BLaER1 (cell line): ENCODE results near the gene CD180.

ENCODE experiments used
- H3K27ac ChIP-seq: shearing (Covaris generic); formaldehyde crosslinking; 2 replicates; pipeline ENCODE4 v1.8.1; 2022
- H3K27me3 ChIP-seq: shearing (Covaris generic); formaldehyde crosslinking; 2 replicates; pipeline ENCODE4 v1.8.1; 2022
- H3K36me3 ChIP-seq: shearing (Covaris generic); formaldehyde crosslinking; 2 replicates; pipeline ENCODE4 v1.8.1; 2022
- H3K4me1 ChIP-seq: shearing (Covaris generic); formaldehyde crosslinking; 2 replicates; pipeline ENCODE4 v1.8.1; 2022
- H3K4me2 ChIP-seq: shearing (Covaris generic); formaldehyde crosslinking; 2 replicates; pipeline ENCODE4 v1.8.1; 2022
- H3K4me3 ChIP-seq: shearing (Covaris generic); formaldehyde crosslinking; 2 replicates; pipeline ENCODE4 v1.8.1; 2022
- H3K9ac ChIP-seq: shearing (Covaris generic); formaldehyde crosslinking; 2 replicates; pipeline ENCODE4 v1.8.1; 2022
- H3K9me3 ChIP-seq: shearing (Covaris generic); formaldehyde crosslinking; 2 replicates; pipeline ENCODE4 v1.8.1; 2022
- H4K20me1 ChIP-seq: shearing (Covaris generic); formaldehyde crosslinking; 2 replicates; pipeline ENCODE4 v1.8.1; 2022
- Cebpa-rat ChIP-seq: shearing (Covaris generic); IDR thresholded peaks from 2 replicates; pipeline ENCODE4 v1.8.1; 2022

Gene CD180

DNA sequence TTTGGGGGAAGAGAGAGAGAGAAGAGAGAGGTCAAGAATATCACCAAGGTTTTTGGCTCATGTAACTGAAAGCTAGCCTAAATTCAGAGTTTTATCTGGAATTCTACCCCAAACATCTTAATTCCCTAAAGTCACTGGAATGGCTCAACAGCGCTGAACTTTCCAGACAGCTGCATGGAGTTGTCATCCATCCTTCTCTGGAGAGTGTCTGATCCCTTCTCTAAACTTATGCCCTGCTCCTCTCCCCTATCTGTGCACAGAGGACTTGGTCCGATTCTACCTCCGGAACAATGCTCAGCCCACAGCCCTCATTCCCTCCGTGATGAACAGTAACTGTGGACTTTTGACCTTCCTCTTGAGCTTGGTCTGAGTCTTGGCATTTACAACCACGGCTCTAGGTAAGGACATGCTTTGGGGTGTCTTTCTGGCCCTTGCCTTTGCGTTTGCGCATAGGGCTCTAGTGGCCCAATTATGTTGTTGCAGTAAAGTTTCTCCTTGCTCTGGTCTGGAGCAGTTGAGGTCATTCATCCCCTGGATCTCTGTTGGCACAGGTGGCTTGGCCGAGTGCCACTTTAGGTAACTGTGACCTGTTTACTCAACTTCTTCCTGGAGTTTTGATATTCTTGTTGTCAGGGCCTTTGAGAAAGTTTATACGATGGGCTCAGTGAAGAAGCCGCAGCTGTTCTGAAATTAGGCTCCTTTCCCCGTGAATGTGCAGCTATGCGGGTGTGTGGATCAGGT lies 18.3 kb upstream of the CD180 start:
- no peak overlapping the region for H3K4me3 ChIP-seq
- H3K9ac ChIP-seq: no peak overlapping the region
- no peaks in the 10 kb centered on the region for H4K20me1 ChIP-seq
- H3K4me1 ChIP-seq: peaks cover 25% of the 10 kb centered on the region
- H3K9me3 ChIP-seq: no peaks in the 10 kb centered on the region
- peak overlapping the region; percentile 83; the same call in 1 of the 2 replicates for H3K27ac ChIP-seq
- no peaks in the 10 kb centered on the region for H3K27me3 ChIP-seq
- H3K36me3 ChIP-seq: no peaks in the 10 kb centered on the region
- no peak for TF ChIP-seq Cebpa-rat
- peak overlapping the region; percentile 80 for H3K4me2 ChIP-seq

GRCh38 chr5:67214036-67214435 lies 17.4 kb upstream of the CD180 start:
- Histone ChIP-seq H3K4me2 (no peak overlapping the region), H3K4me3 (no peak overlapping the region), H3K27ac (no peak overlapping the region), H3K4me1 (peaks cover 25% of the 10 kb centered on the region), H3K9ac (no peak overlapping the region), H3K27me3 (no peaks in the 10 kb centered on the region), H3K36me3 (no peaks in the 10 kb centered on the region), H4K20me1 (no peaks in the 10 kb centered on the region), H3K9me3 (no peaks in the 10 kb centered on the region)
- no peak for TF ChIP-seq Cebpa-rat

DNA sequence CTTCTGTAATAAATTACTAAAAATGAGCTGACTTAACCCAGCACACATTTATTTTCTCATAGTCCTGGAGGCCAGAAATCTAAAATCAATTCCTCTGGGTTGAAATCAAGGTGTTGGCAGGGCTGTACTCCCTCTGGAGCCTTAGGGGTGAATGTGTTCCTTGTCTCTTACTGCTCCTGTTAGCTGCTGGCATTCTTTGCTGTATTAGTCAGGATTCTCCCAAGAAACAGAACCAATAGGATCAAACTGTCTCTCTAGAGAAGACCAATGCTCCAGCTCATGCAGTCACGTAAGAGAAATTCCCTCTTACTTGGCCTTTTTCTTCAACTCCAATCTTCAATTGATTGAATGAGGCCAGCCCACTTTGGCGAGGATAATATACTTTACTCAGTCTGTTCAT lies 15.3 kb upstream of the CD180 start:
- Histone ChIP-seq H4K20me1 (no peaks in the 10 kb centered on the region), H3K4me2 (no peak overlapping the region), H3K36me3 (no peaks in the 10 kb centered on the region), H3K27me3 (no peaks in the 10 kb centered on the region), H3K4me1 (peaks cover 33% of the 10 kb centered on the region), H3K4me3 (no peak overlapping the region), H3K27ac (no peak overlapping the region), H3K9me3 (no peaks in the 10 kb centered on the region), H3K9ac (no peak overlapping the region)
- TF ChIP-seq Cebpa-rat: no peak

GRCh38 chr5:67209141-67209771 lies 12.7 kb upstream of the CD180 start:
- no peaks in the 10 kb centered on the region for H4K20me1 ChIP-seq
- H3K27me3 ChIP-seq: no peaks in the 10 kb centered on the region
- no peak for TF ChIP-seq Cebpa-rat
- H3K4me1 ChIP-seq: peaks cover 38% of the 10 kb centered on the region
- no peaks in the 10 kb centered on the region for H3K9me3 ChIP-seq
- no peak overlapping the region for H3K9ac ChIP-seq
- no peak overlapping the region for H3K27ac ChIP-seq
- H3K36me3 ChIP-seq: no peaks in the 10 kb centered on the region
- H3K4me2 ChIP-seq: no peak overlapping the region
- H3K4me3 ChIP-seq: no peak overlapping the region

DNA sequence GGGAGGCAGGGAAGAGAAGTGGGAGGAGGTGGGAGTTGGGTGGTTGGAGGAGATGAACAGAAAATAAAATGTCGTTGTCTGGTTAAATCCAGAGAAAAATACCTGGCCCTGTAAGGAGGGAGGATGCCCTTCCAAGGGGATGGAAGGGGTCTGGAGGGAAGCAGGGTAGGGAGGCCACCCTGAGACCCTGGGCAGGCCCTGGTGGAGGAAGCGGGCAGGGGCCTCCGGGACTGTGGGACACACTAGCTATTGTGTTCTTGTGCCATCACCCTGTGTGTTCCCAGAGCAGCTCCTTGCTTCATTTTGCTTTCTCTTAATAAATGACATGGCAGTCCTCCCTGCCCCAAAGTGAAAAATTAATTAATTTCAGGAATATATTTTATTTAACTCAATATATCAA lies 11.8 kb upstream of the CD180 start:
- TF ChIP-seq Cebpa-rat: no peak
- H3K27ac ChIP-seq: no peak overlapping the region
- H3K4me1 ChIP-seq: peaks cover 46% of the 10 kb centered on the region
- no peak overlapping the region for H3K4me2 ChIP-seq
- H3K36me3 ChIP-seq: no peaks in the 10 kb centered on the region
- no peak overlapping the region for H3K4me3 ChIP-seq
- no peaks in the 10 kb centered on the region for H4K20me1 ChIP-seq
- H3K27me3 ChIP-seq: no peaks in the 10 kb centered on the region
- H3K9ac ChIP-seq: no peak overlapping the region
- H3K9me3 ChIP-seq: no peaks in the 10 kb centered on the region

GRCh38 chr5:67206929-67207328 lies 10.3 kb upstream of the CD180 start:
- no peak for TF ChIP-seq Cebpa-rat
- Histone ChIP-seq H3K4me3 (no peak overlapping the region), H3K4me2 (peak overlapping the region; percentile 71), H3K36me3 (no peaks in the 10 kb centered on the region), H3K9me3 (no peaks in the 10 kb centered on the region), H4K20me1 (no peaks in the 10 kb centered on the region), H3K27me3 (no peaks in the 10 kb centered on the region), H3K9ac (no peak overlapping the region), H3K27ac (no peak overlapping the region; the same call in 1 of the 2 replicates), H3K4me1 (peaks cover 57% of the 10 kb centered on the region)

- H3K27me3 ChIP-seq: no peaks in the 10 kb centered on the region
- no peaks in the 10 kb centered on the region for H3K9me3 ChIP-seq
- H3K9ac ChIP-seq: no peak overlapping the region
- TF ChIP-seq Cebpa-rat: no peak
- peaks cover 57% of the 10 kb centered on the region for H3K4me1 ChIP-seq
- H4K20me1 ChIP-seq: no peaks in the 10 kb centered on the region
- H3K27ac ChIP-seq: peak overlapping the region; percentile 52; the same call in 1 of the 2 replicates
- H3K36me3 ChIP-seq: no peaks in the 10 kb centered on the region
- no peak overlapping the region for H3K4me3 ChIP-seq
- peak overlapping the region; percentile 71 for H3K4me2 ChIP-seq
Observed at GRCh38 chr5:67206461-67206860, 9.9 kb upstream of the CD180 start.

DNA sequence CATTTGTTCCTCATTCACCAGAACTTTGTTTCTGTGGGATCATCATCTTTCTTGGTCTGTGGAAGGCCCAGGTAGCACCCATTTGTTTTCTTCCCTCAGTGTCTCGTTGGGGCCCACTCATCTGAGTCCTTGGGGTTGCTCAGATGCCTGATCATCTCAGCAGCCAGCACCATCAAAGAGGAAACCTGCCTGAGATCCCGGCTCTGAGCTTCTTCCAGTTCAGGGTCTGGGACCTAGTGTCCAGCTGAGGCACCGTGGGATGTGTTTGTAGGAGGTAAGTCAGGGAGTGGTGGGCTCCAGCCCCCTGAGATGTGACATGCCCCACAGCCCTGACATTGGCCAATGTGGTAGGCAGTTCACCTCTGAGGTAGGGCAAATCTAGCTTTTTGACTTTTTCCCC lies 9.4 kb upstream of the CD180 start:
- no peak for TF ChIP-seq Cebpa-rat
- peaks cover 60% of the 10 kb centered on the region for H3K4me1 ChIP-seq
- peak overlapping the region; percentile 52; the same call in 1 of the 2 replicates for H3K27ac ChIP-seq
- no peaks in the 10 kb centered on the region for H3K9me3 ChIP-seq
- no peaks in the 10 kb centered on the region for H3K36me3 ChIP-seq
- H4K20me1 ChIP-seq: no peaks in the 10 kb centered on the region
- no peak overlapping the region for H3K4me3 ChIP-seq
- H3K4me2 ChIP-seq: peak overlapping the region; percentile 71
- H3K9ac ChIP-seq: no peak overlapping the region
- H3K27me3 ChIP-seq: no peaks in the 10 kb centered on the region

DNA sequence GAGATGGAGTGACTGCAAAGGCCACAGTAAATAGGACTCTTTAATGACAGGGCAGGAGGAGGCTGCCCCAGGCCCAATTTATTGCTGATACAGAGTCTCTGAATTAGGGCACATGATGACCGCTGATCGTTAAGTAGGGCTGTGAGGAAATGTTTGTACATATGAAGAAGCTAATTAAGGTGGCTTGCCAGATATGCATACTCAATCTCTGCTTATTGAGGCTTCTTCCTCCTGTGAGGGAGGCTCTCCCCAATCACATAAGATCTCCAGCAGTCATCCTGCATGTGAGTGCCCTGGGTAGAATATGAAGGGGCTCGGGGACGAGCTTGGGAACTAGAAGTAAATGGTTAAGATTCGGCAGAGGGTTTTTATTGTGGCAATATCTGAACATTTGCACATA lies 8.2 kb upstream of the CD180 start:
- Histone ChIP-seq H3K9ac (no peak overlapping the region), H3K27ac (0 out of 2 replicates have a peak overlapping the region, but pooled peaks have one; percentile 12), H3K4me3 (no peak overlapping the region), H3K9me3 (no peaks in the 10 kb centered on the region), H3K4me1 (peaks cover 71% of the 10 kb centered on the region), H3K4me2 (peak overlapping the region; percentile 66), H4K20me1 (no peaks in the 10 kb centered on the region), H3K36me3 (no peaks in the 10 kb centered on the region), H3K27me3 (no peaks in the 10 kb centered on the region)
- no peak for TF ChIP-seq Cebpa-rat

DNA sequence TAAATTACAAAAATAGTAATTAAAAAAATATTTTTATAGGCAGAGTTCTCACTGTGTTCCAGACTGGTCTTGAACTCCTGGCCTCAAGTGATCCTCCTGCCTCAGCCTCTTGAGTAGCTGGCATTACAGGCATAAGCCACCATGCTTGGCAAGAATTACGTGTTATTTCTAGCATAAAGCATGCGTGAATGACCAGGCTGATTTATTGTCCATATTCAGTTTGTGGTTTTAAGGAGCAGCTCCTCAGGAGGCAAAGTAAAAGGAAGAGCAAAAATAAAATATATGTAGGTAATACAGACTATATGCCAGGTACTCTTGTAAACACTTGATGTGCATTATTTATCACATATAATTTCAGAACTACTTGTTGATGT lies 7.1 kb upstream of the CD180 start:
- Histone ChIP-seq H3K4me1 (peaks cover 83% of the 10 kb centered on the region), H3K27me3 (no peaks in the 10 kb centered on the region), H3K9me3 (no peaks in the 10 kb centered on the region), H4K20me1 (no peaks in the 10 kb centered on the region), H3K4me2 (peak overlapping the region; percentile 66), H3K27ac (no peak overlapping the region), H3K4me3 (no peak overlapping the region), H3K36me3 (no peaks in the 10 kb centered on the region), H3K9ac (no peak overlapping the region)
- TF ChIP-seq Cebpa-rat: no peak
